Measurements from ENCODE around the gene IQGAP2. TPM values are rescaled to one million over a fixed set of nuclear protein-coding genes. Genes with fewer than 3 reads are reported as not detected.

The IQGAP2 gene
- total and polyA plus RNA-seq, 2 of the 8 experiments (the other 6 are each of a cell fraction or from before 2014, with no cell fraction given), result 19.7 to 66.0 TPM

- TF ChIP-seq KDM4A (IDR thresholded peaks at IDR 0.05; ENCODE audit: low read depth, low read length, severe bottlenecking) (no peak), HDAC6 (IDR thresholded peaks at IDR 0.05; ENCODE audit: low read depth, low read length) (no peak)
Measured at GRCh38 chr5:76709762-76710161, 306.7 kb downstream of the IQGAP2 start (continued).

All from H1 (cell line).